ENCODE measurements around the gene TNIK.

TNIK gene

DNA sequence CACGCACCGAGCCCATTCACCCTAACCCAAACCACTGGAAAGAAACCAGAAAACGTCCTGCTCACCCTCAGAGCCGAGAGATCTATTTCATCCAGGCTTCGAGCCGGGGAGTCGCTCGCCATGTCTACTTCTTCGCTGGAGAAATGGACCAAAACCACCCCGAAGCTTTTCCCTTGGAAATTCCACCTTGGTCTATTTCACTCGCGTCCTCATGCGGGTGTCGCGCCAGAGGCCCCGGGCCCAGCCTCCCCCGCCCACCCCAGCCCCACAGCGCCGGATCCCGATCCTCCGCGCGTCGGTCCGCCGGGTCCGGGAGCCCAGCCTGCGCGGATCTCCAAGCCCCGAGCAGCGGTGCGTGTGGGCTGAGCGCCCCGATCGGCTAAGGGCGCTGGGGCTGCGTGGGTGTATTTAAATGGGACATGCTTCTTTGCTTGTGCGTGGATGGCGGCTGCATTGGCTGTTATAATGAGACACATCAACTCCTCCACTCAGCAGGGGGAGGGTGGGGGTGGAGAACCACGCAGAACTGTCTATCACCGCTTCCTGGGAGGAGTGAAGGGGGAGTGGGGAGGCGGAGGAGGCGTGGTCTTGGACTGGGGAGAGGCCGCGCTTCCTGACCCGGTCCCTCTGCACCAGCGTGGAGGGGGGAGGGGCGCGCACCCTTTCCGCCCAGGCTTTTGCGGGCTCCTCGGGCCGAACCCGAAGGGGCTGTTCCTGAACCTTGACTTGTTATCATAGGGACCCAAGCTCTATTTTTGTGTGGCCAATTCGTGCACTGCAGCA is at the start of gene TNIK:
Gene TNIK, minus strand, starts transcription at position 464 of the 783 bp plus-strand sequence. Its CDS starts 342 bp downstream, at position 122.
- H3K36me3 Mint-ChIP-seq = no peaks in the 10 kb centered on the region
- no peaks in the 10 kb centered on the region for H3K9me3 Mint-ChIP-seq
- H3K4me1 Mint-ChIP-seq = peaks cover 29% of the 10 kb centered on the region
- H3K27me3 Mint-ChIP-seq = no peaks in the 10 kb centered on the region
- H3K27ac Mint-ChIP-seq = peak within 1 kb of the TSS; percentile 92
- H3K4me3 Mint-ChIP-seq = peak within 1 kb of the TSS; percentile 93

- Mint-ChIP-seq H3K9me3 (no peaks in the 10 kb centered on the region), H3K36me3 (peaks cover 2% of the 10 kb centered on the region), H3K27ac (no peak overlapping the region), H3K4me3 (no peak overlapping the region), H3K4me1 (peaks cover 3% of the 10 kb centered on the region), H3K27me3 (no peaks in the 10 kb centered on the region)
Measured at GRCh38 chr3:171508676-171509075, 48.5 kb upstream of the TNIK start.

GRCh38 chr3:171508206-171508605 is 48.0 kb upstream of the TNIK start:
- H3K4me1 Mint-ChIP-seq = peaks cover 3% of the 10 kb centered on the region
- no peaks in the 10 kb centered on the region for H3K9me3 Mint-ChIP-seq
- no peaks in the 10 kb centered on the region for H3K27me3 Mint-ChIP-seq
- peaks cover 2% of the 10 kb centered on the region for H3K36me3 Mint-ChIP-seq
- no peak overlapping the region for H3K4me3 Mint-ChIP-seq
- no peak overlapping the region for H3K27ac Mint-ChIP-seq

GRCh38 chr3:171506743-171507319 is 46.6 kb upstream of the TNIK start:
- Mint-ChIP-seq H3K4me1 (no peaks in the 10 kb centered on the region), H3K27me3 (no peaks in the 10 kb centered on the region), H3K27ac (no peak overlapping the region), H3K36me3 (peaks cover 2% of the 10 kb centered on the region), H3K9me3 (no peaks in the 10 kb centered on the region), H3K4me3 (no peak overlapping the region)

- Mint-ChIP-seq H3K9me3 (no peaks in the 10 kb centered on the region), H3K36me3 (peaks cover 2% of the 10 kb centered on the region), H3K4me1 (no peaks in the 10 kb centered on the region), H3K4me3 (no peak overlapping the region), H3K27ac (no peak overlapping the region), H3K27me3 (no peaks in the 10 kb centered on the region)
Measured at GRCh38 chr3:171505822-171506333, 45.7 kb upstream of the TNIK start.

GRCh38 chr3:171504376-171504775 is 44.2 kb upstream of the TNIK start:
- Mint-ChIP-seq H3K27me3 (no peaks in the 10 kb centered on the region), H3K4me1 (peaks cover 8% of the 10 kb centered on the region), H3K4me3 (no peak overlapping the region), H3K36me3 (peaks cover 2% of the 10 kb centered on the region), H3K27ac (no peak overlapping the region), H3K9me3 (no peaks in the 10 kb centered on the region)

DNA sequence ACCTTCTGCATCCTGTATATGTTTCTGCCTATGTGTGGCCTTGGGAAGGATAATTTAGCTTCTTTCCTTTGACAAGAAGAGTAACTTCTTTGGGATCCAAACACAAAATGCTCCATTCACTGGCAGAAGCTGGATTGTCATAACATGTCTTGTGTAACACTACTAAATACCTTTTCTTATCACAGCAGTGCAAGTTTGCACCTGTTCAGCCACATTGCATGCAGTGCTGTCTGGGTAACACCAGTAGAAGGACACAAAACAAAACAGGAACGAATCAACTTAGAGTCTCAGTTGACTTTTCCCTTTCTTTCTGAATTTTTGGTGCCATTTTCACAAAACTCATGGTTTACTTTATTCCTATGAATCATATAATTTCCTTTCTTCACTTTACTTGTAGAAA is 43.6 kb upstream of the TNIK start:
- Mint-ChIP-seq H3K4me3 (no peak overlapping the region), H3K9me3 (no peaks in the 10 kb centered on the region), H3K27ac (no peak overlapping the region), H3K36me3 (peaks cover 2% of the 10 kb centered on the region), H3K27me3 (no peaks in the 10 kb centered on the region), H3K4me1 (peaks cover 12% of the 10 kb centered on the region)

- Mint-ChIP-seq H3K4me1 (peaks cover 36% of the 10 kb centered on the region), H3K36me3 (no peaks in the 10 kb centered on the region), H3K27me3 (no peaks in the 10 kb centered on the region), H3K9me3 (no peaks in the 10 kb centered on the region), H3K27ac (no peak overlapping the region), H3K4me3 (no peak overlapping the region)
Measured at GRCh38 chr3:171498921-171499320, 38.7 kb upstream of the TNIK start.

DNA sequence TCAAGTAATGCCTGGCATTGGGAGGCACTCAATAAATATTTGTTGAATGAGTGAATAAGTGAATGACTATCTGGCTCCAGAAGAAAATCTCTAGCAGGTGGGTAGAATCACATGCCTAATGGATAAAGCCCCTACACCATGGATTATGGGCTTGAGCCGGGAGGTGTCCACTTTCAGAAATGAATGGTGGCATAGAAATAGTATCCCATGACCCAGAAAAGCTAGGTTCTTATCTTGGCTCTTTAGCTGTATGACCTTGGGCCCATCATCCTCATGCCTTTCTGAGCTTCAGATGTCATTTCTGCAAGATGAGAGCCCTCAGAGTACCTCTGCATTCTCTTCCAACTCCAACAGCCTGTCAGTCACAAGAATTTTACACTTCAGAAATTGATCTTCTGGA is 37.3 kb upstream of the TNIK start:
- no peaks in the 10 kb centered on the region for H3K27me3 Mint-ChIP-seq
- H3K27ac Mint-ChIP-seq = no peak overlapping the region
- no peaks in the 10 kb centered on the region for H3K36me3 Mint-ChIP-seq
- H3K4me3 Mint-ChIP-seq = no peak overlapping the region
- H3K4me1 Mint-ChIP-seq = peaks cover 48% of the 10 kb centered on the region
- no peaks in the 10 kb centered on the region for H3K9me3 Mint-ChIP-seq

GRCh38 chr3:171495413-171495812 is 35.2 kb upstream of the TNIK start:
- Mint-ChIP-seq H3K4me3 (no peak overlapping the region), H3K27ac (peak overlapping the region; percentile 90)

GRCh38 chr3:171494457-171495109 is 34.4 kb upstream of the TNIK start:
- Mint-ChIP-seq H3K27ac (peak overlapping the region; percentile 90), H3K27me3 (no peaks in the 10 kb centered on the region), H3K4me3 (peak overlapping the region; percentile 51), H3K36me3 (no peaks in the 10 kb centered on the region), H3K9me3 (no peaks in the 10 kb centered on the region), H3K4me1 (peaks cover 67% of the 10 kb centered on the region)

More at GRCh38 chr3:171495413-171495812, 35.2 kb upstream of the TNIK start:
- no peaks in the 10 kb centered on the region for H3K9me3 Mint-ChIP-seq
- no peaks in the 10 kb centered on the region for H3K36me3 Mint-ChIP-seq
- no peaks in the 10 kb centered on the region for H3K27me3 Mint-ChIP-seq
- peaks cover 68% of the 10 kb centered on the region for H3K4me1 Mint-ChIP-seq

DNA sequence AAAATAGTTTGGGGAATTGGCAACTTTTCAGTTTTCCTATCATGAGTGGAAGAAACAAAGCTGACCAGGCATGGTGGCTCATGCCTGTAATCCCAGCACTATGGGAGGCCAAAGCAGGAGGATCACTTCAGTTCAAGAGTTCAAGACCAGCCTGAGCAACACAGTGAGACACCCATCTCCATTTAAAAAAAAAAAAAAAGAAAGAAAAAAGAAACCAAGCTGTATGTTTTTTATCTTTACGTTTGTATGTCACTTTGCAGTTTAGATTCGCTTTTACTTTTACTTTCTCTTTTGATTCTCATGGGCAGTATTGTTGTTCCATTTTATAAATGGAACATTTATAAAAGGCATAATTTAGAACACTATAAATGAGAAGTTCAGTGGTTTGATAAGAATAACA is 31.2 kb upstream of the TNIK start:
- Mint-ChIP-seq H3K27me3 (no peaks in the 10 kb centered on the region), H3K9me3 (no peaks in the 10 kb centered on the region), H3K36me3 (no peaks in the 10 kb centered on the region), H3K4me1 (peaks cover 56% of the 10 kb centered on the region), H3K27ac (peak overlapping the region; percentile 83), H3K4me3 (peak overlapping the region; percentile 60)

- Mint-ChIP-seq H3K27me3 (no peaks in the 10 kb centered on the region), H3K27ac (no peak overlapping the region), H3K4me1 (peaks cover 56% of the 10 kb centered on the region), H3K36me3 (no peaks in the 10 kb centered on the region), H3K9me3 (no peaks in the 10 kb centered on the region), H3K4me3 (no peak overlapping the region)
Measured at GRCh38 chr3:171490901-171491300, 30.7 kb upstream of the TNIK start.

DNA sequence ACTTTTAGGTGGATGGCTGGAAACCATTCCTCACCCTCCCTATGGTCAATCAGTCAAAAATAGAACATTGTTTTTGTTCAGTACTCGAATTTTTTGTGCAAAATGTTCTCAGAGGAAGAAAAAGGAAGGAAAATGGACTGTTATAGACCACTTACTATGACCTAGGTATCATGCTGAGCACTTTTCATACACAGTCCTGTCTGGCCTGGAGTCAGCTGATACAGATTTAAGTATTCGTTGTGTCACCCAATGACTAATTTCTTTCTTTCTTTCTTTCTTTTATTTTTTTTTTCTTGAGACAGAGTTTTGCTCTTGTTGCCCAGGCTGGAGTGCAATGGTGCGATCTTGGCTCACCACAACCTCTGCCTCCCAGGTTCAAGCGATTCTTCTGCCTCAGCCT is 29.1 kb upstream of the TNIK start:
- Mint-ChIP-seq H3K27ac (no peak overlapping the region), H3K9me3 (no peaks in the 10 kb centered on the region), H3K36me3 (no peaks in the 10 kb centered on the region), H3K4me1 (peaks cover 42% of the 10 kb centered on the region), H3K27me3 (no peaks in the 10 kb centered on the region), H3K4me3 (no peak overlapping the region)

- peaks cover 33% of the 10 kb centered on the region for H3K4me1 Mint-ChIP-seq
- H3K36me3 Mint-ChIP-seq = no peaks in the 10 kb centered on the region
Measured at GRCh38 chr3:171488479-171488878, 28.3 kb upstream of the TNIK start.

GRCh38 chr3:171487382-171487781 is 27.2 kb upstream of the TNIK start:
- Mint-ChIP-seq H3K9me3 (no peaks in the 10 kb centered on the region), H3K36me3 (no peaks in the 10 kb centered on the region), H3K27ac (no peak overlapping the region), H3K4me1 (peaks cover 24% of the 10 kb centered on the region), H3K4me3 (no peak overlapping the region), H3K27me3 (no peaks in the 10 kb centered on the region)

More at GRCh38 chr3:171488479-171488878, 28.3 kb upstream of the TNIK start:
- no peaks in the 10 kb centered on the region for H3K27me3 Mint-ChIP-seq
- H3K27ac Mint-ChIP-seq = no peak overlapping the region
- H3K4me3 Mint-ChIP-seq = no peak overlapping the region
- H3K9me3 Mint-ChIP-seq = no peaks in the 10 kb centered on the region

All from activated naive CD4-positive, alpha-beta T cell treated with anti-CD3 and anti-CD28 coated beads, Interleukin-2, amount 50 U/mL, for 24 hours (primary cell).